ENCODE measurements around the gene NAA38.

NAA38 gene

GRCh38 chr17:7850701-7851437, 6.5 kb downstream of the NAA38 start:
- H3K27me3 ChIP-seq (ENCODE audit: control insufficient read depth in 1 of 2, insufficient read depth in 2 of 2, low read length in 2 of 2), result no peaks in the 10 kb centered on the region
- H3K9ac ChIP-seq (ENCODE audit: low read length in 2 of 2), result no peak overlapping the region
- no peak overlapping the region for H3K27ac ChIP-seq (ENCODE audit: low read length)
- H3K4me1 ChIP-seq (ENCODE audit: control insufficient read depth, insufficient read depth, low read length), result peaks cover 23% of the 10 kb centered on the region
- no peak overlapping the region for H3K4me3 ChIP-seq (ENCODE audit: low read length in 2 of 2)
- H3K9me3 ChIP-seq (ENCODE audit: control insufficient read depth in 2 of 2, low read length in 2 of 2), result no peaks in the 10 kb centered on the region
- peaks cover 34 to 52% of the 10 kb centered on the region in 2 donors for H3K36me3 ChIP-seq (ENCODE audit: control insufficient read depth in 2 of 2, insufficient read depth in 2 of 2, low read length in 2 of 2)

- no peaks in the 10 kb centered on the region for H3K27me3 ChIP-seq (ENCODE audit: control insufficient read depth in 1 of 2, insufficient read depth in 2 of 2, low read length in 2 of 2)
- H3K4me3 ChIP-seq (ENCODE audit: low read length in 2 of 2), result no peak overlapping the region
- peak overlapping the region; percentile 6 for H3K27ac ChIP-seq (ENCODE audit: low read length)
- peaks cover 37 to 52% of the 10 kb centered on the region in 2 donors for H3K36me3 ChIP-seq (ENCODE audit: control insufficient read depth in 2 of 2, insufficient read depth in 2 of 2, low read length in 2 of 2)
- peaks cover 22% of the 10 kb centered on the region for H3K4me1 ChIP-seq (ENCODE audit: control insufficient read depth, insufficient read depth, low read length)
- H3K9me3 ChIP-seq (ENCODE audit: control insufficient read depth in 2 of 2, low read length in 2 of 2), result no peaks in the 10 kb centered on the region
- no peak overlapping the region for H3K9ac ChIP-seq (ENCODE audit: low read length in 2 of 2)
These were observed 7.4 kb downstream of the NAA38 start for GRCh38 chr17:7849751-7850504.

- Histone ChIP-seq H3K9ac (ENCODE audit: low read length in 2 of 2) (no peak overlapping the region), H3K36me3 (ENCODE audit: control insufficient read depth in 2 of 2, insufficient read depth in 2 of 2, low read length in 2 of 2) (peaks cover 37 to 52% of the 10 kb centered on the region in 2 donors), H3K4me1 (ENCODE audit: control insufficient read depth, insufficient read depth, low read length) (peaks cover 28% of the 10 kb centered on the region), H3K9me3 (ENCODE audit: control insufficient read depth in 2 of 2, low read length in 2 of 2) (no peaks in the 10 kb centered on the region), H3K4me3 (ENCODE audit: low read length in 2 of 2) (no peak overlapping the region), H3K27ac (ENCODE audit: low read length) (peak overlapping the region; percentile 6), H3K27me3 (ENCODE audit: control insufficient read depth in 1 of 2, insufficient read depth in 2 of 2, low read length in 2 of 2) (no peaks in the 10 kb centered on the region)
These were observed 8.1 kb downstream of the NAA38 start for GRCh38 chr17:7849130-7849750.

- peaks cover 31% of the 10 kb centered on the region for H3K4me1 ChIP-seq (ENCODE audit: control insufficient read depth, insufficient read depth, low read length)
- H3K9me3 ChIP-seq (ENCODE audit: control insufficient read depth in 2 of 2, low read length in 2 of 2), result no peaks in the 10 kb centered on the region
- H3K27me3 ChIP-seq (ENCODE audit: control insufficient read depth in 1 of 2, insufficient read depth in 2 of 2, low read length in 2 of 2), result no peaks in the 10 kb centered on the region
- peaks cover 37 to 52% of the 10 kb centered on the region in 2 donors for H3K36me3 ChIP-seq (ENCODE audit: control insufficient read depth in 2 of 2, insufficient read depth in 2 of 2, low read length in 2 of 2)
- no peak overlapping the region for H3K4me3 ChIP-seq (ENCODE audit: low read length in 2 of 2)
- no peak overlapping the region for H3K9ac ChIP-seq (ENCODE audit: low read length in 2 of 2)
- H3K27ac ChIP-seq (ENCODE audit: low read length), result no peak overlapping the region
These were observed 8.6 kb downstream of the NAA38 start for GRCh38 chr17:7848739-7849129.

- no peak overlapping the region for H3K9ac ChIP-seq (ENCODE audit: low read length in 2 of 2)
- peaks cover 34% of the 10 kb centered on the region for H3K4me1 ChIP-seq (ENCODE audit: control insufficient read depth, insufficient read depth, low read length)
- no peak overlapping the region for H3K4me3 ChIP-seq (ENCODE audit: low read length in 2 of 2)
- no peaks in the 10 kb centered on the region for H3K27me3 ChIP-seq (ENCODE audit: control insufficient read depth in 1 of 2, insufficient read depth in 2 of 2, low read length in 2 of 2)
- H3K27ac ChIP-seq (ENCODE audit: low read length), result no peak overlapping the region
- H3K36me3 ChIP-seq (ENCODE audit: control insufficient read depth in 2 of 2, insufficient read depth in 2 of 2, low read length in 2 of 2), result peaks cover 37 to 52% of the 10 kb centered on the region in 2 donors
- no peaks in the 10 kb centered on the region for H3K9me3 ChIP-seq (ENCODE audit: control insufficient read depth in 2 of 2, low read length in 2 of 2)
These were observed 9.2 kb downstream of the NAA38 start for GRCh38 chr17:7848131-7848579.

GRCh38 chr17:7846765-7847661, 10.3 kb downstream of the NAA38 start:
- Histone ChIP-seq H3K9ac (ENCODE audit: low read length in 2 of 2) (no peak overlapping the region), H3K36me3 (ENCODE audit: control insufficient read depth in 2 of 2, insufficient read depth in 2 of 2, low read length in 2 of 2) (peaks cover 31 to 43% of the 10 kb centered on the region in 2 donors), H3K9me3 (ENCODE audit: control insufficient read depth in 2 of 2, low read length in 2 of 2) (no peaks in the 10 kb centered on the region), H3K27me3 (ENCODE audit: control insufficient read depth in 1 of 2, insufficient read depth in 2 of 2, low read length in 2 of 2) (no peaks in the 10 kb centered on the region), H3K4me1 (ENCODE audit: control insufficient read depth, insufficient read depth, low read length) (peaks cover 41% of the 10 kb centered on the region), H3K4me3 (ENCODE audit: low read length in 2 of 2) (no peak overlapping the region), H3K27ac (ENCODE audit: low read length) (no peak overlapping the region)

GRCh38 chr17:7846063-7846735, 11.2 kb downstream of the NAA38 start:
- Histone ChIP-seq H3K36me3 (ENCODE audit: control insufficient read depth in 2 of 2, insufficient read depth in 2 of 2, low read length in 2 of 2) (peaks cover 28 to 37% of the 10 kb centered on the region in 2 donors), H3K4me1 (ENCODE audit: control insufficient read depth, insufficient read depth, low read length) (peaks cover 38% of the 10 kb centered on the region), H3K27me3 (ENCODE audit: control insufficient read depth in 1 of 2, insufficient read depth in 2 of 2, low read length in 2 of 2) (no peaks in the 10 kb centered on the region), H3K4me3 (ENCODE audit: low read length in 2 of 2) (no peak overlapping the region), H3K9me3 (ENCODE audit: control insufficient read depth in 2 of 2, low read length in 2 of 2) (no peaks in the 10 kb centered on the region), H3K27ac (ENCODE audit: low read length) (no peak overlapping the region), H3K9ac (ENCODE audit: low read length in 2 of 2) (no peak overlapping the region)

- H3K36me3 ChIP-seq (ENCODE audit: control insufficient read depth in 2 of 2, insufficient read depth in 2 of 2, low read length in 2 of 2), result peaks cover 27 to 31% of the 10 kb centered on the region in 2 donors
- peaks cover 41% of the 10 kb centered on the region for H3K4me1 ChIP-seq (ENCODE audit: control insufficient read depth, insufficient read depth, low read length)
- H3K27me3 ChIP-seq (ENCODE audit: control insufficient read depth in 1 of 2, insufficient read depth in 2 of 2, low read length in 2 of 2), result no peaks in the 10 kb centered on the region
- H3K4me3 ChIP-seq (ENCODE audit: low read length in 2 of 2), result peak overlapping the region; percentile 69 to 87
- H3K27ac ChIP-seq (ENCODE audit: low read length), result peak overlapping the region; percentile 92
- H3K9ac ChIP-seq (ENCODE audit: low read length in 2 of 2), result peak overlapping the region; percentile 68 to 98
- H3K9me3 ChIP-seq (ENCODE audit: control insufficient read depth in 2 of 2, low read length in 2 of 2), result no peaks in the 10 kb centered on the region
These were observed 11.8 kb downstream of the NAA38 start for GRCh38 chr17:7845359-7846062.

GRCh38 chr17:7844292-7845154, 12.8 kb downstream of the NAA38 start:
- Histone ChIP-seq H3K27me3 (ENCODE audit: control insufficient read depth in 1 of 2, insufficient read depth in 2 of 2, low read length in 2 of 2) (no peaks in the 10 kb centered on the region), H3K36me3 (ENCODE audit: control insufficient read depth in 2 of 2, insufficient read depth in 2 of 2, low read length in 2 of 2) (peaks cover 23 to 25% of the 10 kb centered on the region in 2 donors), H3K27ac (ENCODE audit: low read length) (peak overlapping the region; percentile 92), H3K4me1 (ENCODE audit: control insufficient read depth, insufficient read depth, low read length) (peaks cover 46% of the 10 kb centered on the region), H3K9ac (ENCODE audit: low read length in 2 of 2) (peak overlapping the region; percentile 79 to 98), H3K4me3 (ENCODE audit: low read length in 2 of 2) (peak overlapping the region; percentile 69 to 87), H3K9me3 (ENCODE audit: control insufficient read depth in 2 of 2, low read length in 2 of 2) (no peaks in the 10 kb centered on the region)

Data from stomach smooth muscle (tissue), 2 donors.